Heart right ventricle (tissue), 16 donors: Measurements from ENCODE around the gene NEDD4. TPM values are rescaled to one million over a fixed set of nuclear protein-coding genes. Genes with fewer than 3 reads are reported as not detected.

Source experiments
- ATAC-seq, 8 donors: fragments of 200-7000 bp; cut with Tn5 transposase; one replicate each; pipeline ENCODE4 v1.9.1; 2020; ENCODE audit warnings: mild to moderate bottlenecking in 8 of 8, moderate library complexity in 8 of 8, moderate number of reproducible peaks in 1 of 8
- DNase-seq, 2 donors: peaks; one replicate each; pipeline ENCODE4 v3.0.0-alpha.2; 2020
- H3K27ac ChIP-seq, 10 donors: fragments of 200-600 bp; sonication (generic) in 2 of 10; one replicate each; pipeline versions ENCODE4 v1.5.0 to v1.8.0; 2020 to 2022; ENCODE audit warnings: mild to moderate bottlenecking in 3 of 10
- H3K27me3 ChIP-seq, 7 donors: fragments of 200-600 bp; one replicate each; pipeline ENCODE4 v1.8.0; 2021 to 2022; ENCODE audit warnings: mild to moderate bottlenecking in 2 of 7
- H3K36me3 ChIP-seq, 9 donors: fragments of 200-600 bp; sonication (generic) in 1 of 9; one replicate each; pipeline versions ENCODE4 v1.5.0 to v1.8.0; 2020 to 2022; ENCODE audit warnings: mild to moderate bottlenecking in 2 of 9
- H3K4me1 ChIP-seq, 9 donors: fragments of 200-600 bp; sonication (generic) in 1 of 9; one replicate each; pipeline versions ENCODE4 v1.5.0 to v1.8.0; 2020 to 2022; ENCODE audit warnings: mild to moderate bottlenecking in 4 of 9
- H3K4me3 ChIP-seq, 10 donors: fragments of 200-600 bp; sonication (generic) in 2 of 10; one replicate each; pipeline versions ENCODE4 v1.5.0 to v1.8.0; 2020 to 2022; ENCODE audit warnings: mild to moderate bottlenecking in 7 of 10, moderate library complexity in 2 of 10
- H3K9me3 ChIP-seq, 11 donors: fragments of 200-600 bp in 10 of 11; sonication (generic) in 2 of 11; one replicate each; pipeline versions ENCODE4 v1.5.0 to v1.8.0; 2013 to 2022; ENCODE audit warnings: mild to moderate bottlenecking in 2 of 11, control low read depth in 1 of 11, moderate library complexity in 1 of 11
- CTCF ChIP-seq, 9 donors: fragments of 200-600 bp; sonication (generic) in 2 of 9; IDR thresholded peaks; one replicate each; pipeline versions ENCODE4 v1.5.0 to v1.8.0; 2021 to 2022; ENCODE audit warnings: antibody characterized with exemption in 9 of 9, mild to moderate bottlenecking in 5 of 9, moderate library complexity in 1 of 9
- WGBS, 2 donors: extraction: QIAGEN DNeasy Blood & Tissue Kit; methylation state at CpG; one replicate each; pipeline ENCODE4 v1.1.7; 2013; ENCODE audit warnings: inconsistent platforms in 1 of 2; 5-methylcytosine and 5-hydroxymethylcytosine counted together
- intact Hi-C, 10 donors: fragments of 100-400 bp; cut with DNase I; formaldehyde crosslinking; loops; one replicate each; pipeline versions ENCODE4 v1.11.1 to v1.14.2; 2022
- polyA plus RNA-seq, 2 donors: library from polyadenylated mRNA; stranded (reverse); fragments of 200-250 nt; gene quantifications; one replicate each; pipeline ENCODE4 v1.2.3, GENCODE V29; 2013
- total RNA-seq, 10 donors: library from RNA; stranded (reverse); fragmentation: NEBNext Ultra II Directional in 3 of 10; extraction: Animal tissue kit (Norgen Biotek cat#: 25700) in 3 of 10; gene quantifications; one replicate each; pipeline versions ENCODE4 v1.2.1 to v1.2.4, GENCODE V29; 2021 to 2023
- donor health status: Arrhythmogenic right ventricular cardiomyopathy.
- donor health status: ischemic (EF 13 %, LVEDD 7.1; RV severe dilation, severe dysfunction).
- donor health status: healthy with polysubstance abuse.
- donor health status: DM: no; HTN: yes; CAD: no.
- donor health status: DM: no; HTN: no; CAD: no.
- donor health status: ischemic (EF 25% LVEDD 6.9; RV normal size, moderate dysfunction).
- donor health status: ischemic (EF 25% LVEDD 5.7; RV mildly dilated, moderate dysfunction).
- donor health status: healthy.
- donor health status: DM: yes; HTN: yes; CAD: no.
- donor health status: Ischemic cardiomyopathy.
- donor health status: ischemic (EF 35%, LVEDD 5.7; RV mildly dilated, moderate dysfunction).
- donor health status: nonischemic (EF 11% LVEDD 7.7; RV severe dilation, severe dysfunction).
- donor health status: DM: yes; HTN: yes; CAD: no.
- donor health status: PGD.
- donor health status: ischemic (EF 29% LVEDD 5.4; RV normal size, mild dysfunction).
- donor health status: nonischemic (EF 23%, LVEDD 6.1; RV moderate dilation, normal function).

Gene NEDD4
- total and polyA plus RNA-seq, 12 donors = 3.5 to 11.5 (median 8.7) TPM

- ATAC-seq = peak in 2 of 8 donors; percentile 33 to 35
- Histone ChIP-seq H3K36me3 (no peaks in the 10 kb centered on the region), H3K27ac (peak overlapping the region in 1 of 10 donors; percentile 3), H3K4me3 (peak overlapping the region in 1 of 10 donors; percentile 11), H3K4me1 (peaks cover 0 to 11% (median 5%) of the 10 kb centered on the region in 9 donors), H3K27me3 (no peaks in the 10 kb centered on the region), H3K9me3 (no peaks in the 10 kb centered on the region)
- WGBS, 2 donors = 67 to 73% methylated on average over 11 of the region's 11 CpGs
- no peak for TF ChIP-seq CTCF (IDR thresholded peaks at IDR 0.05)
- intact Hi-C loops = loop anchor here in 1 of 10 donors (10.0 kb wide), 1 partner anchor 78 kb away; the partner anchor contains the start of gene NEDD4
- DNase-seq = no peak
These were observed 76.6 kb downstream of the NEDD4 start for GRCh38 chr15:55916666-55917409.

- ATAC-seq = peak in 1 of 8 donors; percentile 37
- intact Hi-C loops = loop anchor here in 1 of 10 donors (10.0 kb wide), 1 partner anchor 79 kb away; the partner anchor contains the start of gene NEDD4
These were observed 77.4 kb downstream of the NEDD4 start for GRCh38 chr15:55915876-55916567.

GRCh38 chr15:55915221-55915620 is 78.2 kb downstream of the NEDD4 start:
- Histone ChIP-seq H3K27me3 (no peaks in the 10 kb centered on the region), H3K27ac (no peak overlapping the region), H3K36me3 (no peaks in the 10 kb centered on the region), H3K4me1 (peaks cover 0 to 11% (median 5%) of the 10 kb centered on the region in 9 donors), H3K4me3 (no peak overlapping the region), H3K9me3 (no peaks in the 10 kb centered on the region)
- intact Hi-C loops = loop anchor here in 1 of 10 donors (10.0 kb wide), 1 partner anchor 80 kb away; the partner anchor contains the start of gene NEDD4
- 57 to 73% methylated on average over 1 of the region's 1 CpG for WGBS, 2 donors
- TF ChIP-seq CTCF (IDR thresholded peaks at IDR 0.05) = no peak
- DNase-seq (no peak), ATAC-seq (no peak)

More at GRCh38 chr15:55915876-55916567, 77.4 kb downstream of the NEDD4 start:
- no peaks in the 10 kb centered on the region for H3K9me3 ChIP-seq
- H3K36me3 ChIP-seq = no peaks in the 10 kb centered on the region
- H3K27ac ChIP-seq = no peak overlapping the region
- TF ChIP-seq CTCF (IDR thresholded peaks at IDR 0.05) = no peak
- H3K4me3 ChIP-seq = peak overlapping the region in 1 of 10 donors; percentile 11
- no peaks in the 10 kb centered on the region for H3K27me3 ChIP-seq
- peaks cover 0 to 11% (median 5%) of the 10 kb centered on the region in 9 donors for H3K4me1 ChIP-seq
- WGBS, 2 donors = 72 to 76% methylated on average over 6 of the region's 6 CpGs
- DNase-seq = no peak

- intact Hi-C loops = loop anchor here in 1 of 10 donors (10.0 kb wide), 1 partner anchor 80 kb away; the partner anchor contains the start of gene NEDD4
- Histone ChIP-seq H3K9me3 (no peaks in the 10 kb centered on the region), H3K27ac (no peak overlapping the region), H3K4me1 (peaks cover 0 to 11% (median 5%) of the 10 kb centered on the region in 9 donors), H3K27me3 (no peaks in the 10 kb centered on the region), H3K36me3 (no peaks in the 10 kb centered on the region), H3K4me3 (no peak overlapping the region)
- WGBS, 2 donors = 69 to 87% methylated on average over 1 of the region's 1 CpG
- DNase-seq (no peak), ATAC-seq (no peak)
- no peak for TF ChIP-seq CTCF (IDR thresholded peaks at IDR 0.05)
These were observed 79.0 kb downstream of the NEDD4 start for GRCh38 chr15:55914446-55914845.
